ENCODE data around the gene RANBP10.

RANBP10 gene

GRCh38 chr16:67746846-67747245 lies 59.5 kb downstream of the RANBP10 start:
- no peak for DNase-seq (ENCODE audit: low spot score)

- no peak for DNase-seq (ENCODE audit: low spot score)
Measured at GRCh38 chr16:67741118-67741517, 65.2 kb downstream of the RANBP10 start.

GRCh38 chr16:67740391-67740790 lies 66.0 kb downstream of the RANBP10 start:
- no peak for DNase-seq (ENCODE audit: low spot score)

- DNase-seq (ENCODE audit: low spot score), result no peak
Measured at GRCh38 chr16:67736858-67737257, 69.5 kb downstream of the RANBP10 start.

GRCh38 chr16:67734731-67735201 lies 71.6 kb downstream of the RANBP10 start:
- no peak for DNase-seq (ENCODE audit: low spot score)

GRCh38 chr16:67733734-67734470 lies 72.5 kb downstream of the RANBP10 start:
- DNase-seq (ENCODE audit: low spot score), result no peak

- DNase-seq (ENCODE audit: low spot score), result no peak
Measured at GRCh38 chr16:67731753-67732095, 74.6 kb downstream of the RANBP10 start.

- DNase-seq (ENCODE audit: low spot score), result no peak
Measured at GRCh38 chr16:67731071-67731752, 75.1 kb downstream of the RANBP10 start.

GRCh38 chr16:67730326-67730725 lies 76.0 kb downstream of the RANBP10 start:
- no peak for DNase-seq (ENCODE audit: low spot score)

- DNase-seq (ENCODE audit: low spot score), result no peak
Measured at GRCh38 chr16:67729636-67730248, 76.6 kb downstream of the RANBP10 start.

GRCh38 chr16:67727521-67728485 lies 78.6 kb downstream of the RANBP10 start:
- DNase-seq (ENCODE audit: low spot score), result no peak

- DNase-seq (ENCODE audit: low spot score), result no peak
Measured at GRCh38 chr16:67726106-67727034, 80.0 kb downstream of the RANBP10 start.

GRCh38 chr16:67723911-67724305 lies 82.5 kb downstream of the RANBP10 start:
- no peak for DNase-seq (ENCODE audit: low spot score)

- DNase-seq (ENCODE audit: low spot score), result no peak
Measured at GRCh38 chr16:67723151-67723910, 83.0 kb downstream of the RANBP10 start.

GRCh38 chr16:67720236-67720635 lies 86.1 kb downstream of the RANBP10 start:
- peak; percentile 15 for DNase-seq (ENCODE audit: low spot score)

- DNase-seq (ENCODE audit: low spot score), result peak; percentile 68
Measured at GRCh38 chr16:67719778-67720144, 86.6 kb downstream of the RANBP10 start.

- DNase-seq (ENCODE audit: low spot score), result peak; percentile 94
Measured at GRCh38 chr16:67719048-67719777, 87.1 kb downstream of the RANBP10 start, which contains the start of gene GFOD2. Gene GFOD2 (minus strand): TSS chr16:67719316. CDS start chr16:67685715, 33,601 bp downstream.

- DNase-seq (ENCODE audit: low spot score), result no peak
Measured at GRCh38 chr16:67718668-67719047, 87.7 kb downstream of the RANBP10 start.

GRCh38 chr16:67716097-67716496 lies 90.3 kb downstream of the RANBP10 start:
- DNase-seq (ENCODE audit: low spot score), result no peak

Data from globus pallidus (tissue), 1 donor.